ENCODE measurements around the gene BEND7.

- TF ChIP-seq CTCF (IDR thresholded peaks at IDR 0.05; ENCODE audit: insufficient read depth, low read length) (no peak), REST (IDR thresholded peaks at IDR 0.05; ENCODE audit: insufficient replicate concordance, low read depth) (no peak)
Observed at GRCh38 chr10:13500201-13500600, 28.6 kb downstream of the BEND7 start.
